HL-60 (cell line): Measurements from ENCODE around the gene PIN1.

Experiments
- CTCF ChIP-seq: IDR thresholded peaks from one replicate; pipeline ENCODE4 v1.5.1; 2011; ENCODE audit warnings: low read length, control low read depth, inconsistent platforms; ENCODE audit not compliant: insufficient read depth
- SPI1 ChIP-seq: IDR thresholded peaks from 2 replicates; pipeline ENCODE4 v1.6.1; 2012; ENCODE audit warnings: low read depth, mild to moderate bottlenecking, borderline replicate concordance

- TF ChIP-seq CTCF (no peak), SPI1 (no peak)
Measured at GRCh38 chr19:9823816-9824215, 11.3 kb upstream of the PIN1 start.
